Stimulated activated CD4-positive, alpha-beta T cell treated with anti-CD3 and anti-CD28 coated beads, Interleukin-1b, Interleukin-23, amount 100 ng/mL, for 24 hours (primary cell): ENCODE results near the gene CAMK1D.
"Not testable (repeated sequence)": the region's sequence is repeated elsewhere in the genome, so short reads cannot be mapped to it uniquely, and the experiment has no call there.

ENCODE experiments used
- DNase-seq, 4 experiments: peaks; one replicate each; pipeline ENCODE4 v3.0.0-alpha.2; 2020; ENCODE audit warnings: low read depth in 4 of 4, low spot score in 1 of 4

Gene CAMK1D

DNA sequence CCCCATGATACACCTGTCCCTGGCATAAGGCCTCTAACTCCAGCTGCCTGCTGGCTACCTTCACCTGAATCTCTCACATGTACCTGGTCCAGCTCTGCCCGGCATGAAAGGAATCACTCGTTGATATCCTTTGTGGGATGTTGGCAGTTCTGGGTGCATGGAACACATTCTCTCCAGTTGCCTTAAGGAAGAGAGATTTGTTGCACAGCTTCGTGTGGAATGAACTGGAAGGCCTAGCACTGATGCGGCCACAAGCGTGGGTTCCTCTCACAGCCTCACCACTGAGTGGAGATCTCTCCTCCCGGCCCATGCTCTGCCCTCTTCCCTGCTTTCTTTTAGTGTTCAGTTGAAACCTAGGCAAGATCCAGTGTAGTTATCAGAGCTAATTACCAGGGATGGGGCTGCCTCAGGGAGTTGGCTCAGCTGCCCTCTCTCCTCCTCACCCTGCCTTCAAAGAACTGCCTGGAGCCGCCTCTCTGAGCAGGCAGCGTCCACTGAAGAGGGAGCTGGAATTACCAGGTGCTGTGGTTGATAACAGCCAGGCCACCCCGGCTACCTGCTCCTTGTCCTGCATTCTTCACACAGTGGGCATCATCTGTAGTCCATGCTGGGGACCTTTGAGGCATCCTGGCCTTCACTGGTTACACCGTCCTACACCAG, 457.9 kb downstream of the CAMK1D start:
- no peak for DNase-seq

- DNase-seq = no peak
These were observed 458.8 kb downstream of the CAMK1D start for GRCh38 chr10:12808014-12808613.

DNA sequence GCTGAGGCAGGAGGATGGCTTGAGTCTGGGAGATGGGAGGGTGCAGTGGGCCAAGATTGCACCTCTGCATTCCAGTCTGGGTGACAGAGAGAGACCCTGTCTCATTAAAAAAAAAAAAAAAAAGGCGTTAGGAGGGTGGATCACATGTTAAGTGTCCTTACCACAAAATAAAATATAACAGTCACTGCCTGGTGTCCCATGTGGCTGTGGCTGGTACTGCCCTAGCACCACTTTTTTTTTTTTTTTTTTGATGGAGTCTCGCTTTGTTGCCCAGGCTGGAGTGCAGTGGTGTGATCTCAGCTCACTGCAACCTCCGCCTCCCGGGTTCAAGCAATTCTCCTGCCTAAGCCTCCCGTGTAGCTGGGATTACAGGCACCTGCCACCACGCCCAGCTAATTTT, 460.7 kb downstream of the CAMK1D start:
- DNase-seq = not testable (repeated sequence)

GRCh38 chr10:12811826-12812225, 462.5 kb downstream of the CAMK1D start:
- no peak for DNase-seq

DNA sequence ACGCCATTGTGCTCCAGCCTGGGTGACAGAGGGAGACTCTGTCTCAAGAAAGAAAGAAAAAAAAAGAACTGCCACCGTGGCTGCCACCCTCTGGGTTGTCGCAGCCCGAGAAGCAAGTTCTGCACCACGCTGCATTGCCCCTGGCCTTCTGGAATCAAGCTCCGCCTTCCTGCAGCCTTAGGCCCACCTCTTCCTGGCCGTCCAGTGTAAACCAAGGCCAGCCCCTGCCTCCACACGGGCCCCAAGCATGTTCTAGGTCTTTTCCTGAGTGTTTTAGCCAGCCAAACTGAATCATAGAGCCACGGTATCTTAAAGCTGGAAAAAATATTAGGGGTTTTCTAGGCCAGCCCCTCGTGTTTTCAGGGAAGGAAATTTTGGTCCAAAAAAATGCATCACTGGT, 463.2 kb downstream of the CAMK1D start:
- no peak for DNase-seq

DNA sequence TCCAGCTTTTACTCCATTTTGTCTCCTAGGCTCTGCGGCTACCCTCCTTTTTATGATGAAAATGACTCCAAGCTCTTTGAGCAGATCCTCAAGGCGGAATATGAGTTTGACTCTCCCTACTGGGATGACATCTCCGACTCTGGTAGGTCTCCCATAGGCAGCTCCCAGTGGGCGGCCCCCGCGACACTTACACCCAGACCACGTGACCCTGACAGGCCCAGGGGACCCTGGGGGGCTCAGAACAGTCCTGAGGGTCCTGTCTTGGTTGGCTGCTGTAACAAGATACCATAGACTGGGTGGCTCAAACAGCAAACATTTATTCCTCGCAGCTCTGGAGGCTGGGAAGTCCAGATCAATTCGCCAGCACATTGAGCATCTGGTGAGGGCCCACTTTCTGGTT, 464.8 kb downstream of the CAMK1D start:
- DNase-seq = no peak

DNA sequence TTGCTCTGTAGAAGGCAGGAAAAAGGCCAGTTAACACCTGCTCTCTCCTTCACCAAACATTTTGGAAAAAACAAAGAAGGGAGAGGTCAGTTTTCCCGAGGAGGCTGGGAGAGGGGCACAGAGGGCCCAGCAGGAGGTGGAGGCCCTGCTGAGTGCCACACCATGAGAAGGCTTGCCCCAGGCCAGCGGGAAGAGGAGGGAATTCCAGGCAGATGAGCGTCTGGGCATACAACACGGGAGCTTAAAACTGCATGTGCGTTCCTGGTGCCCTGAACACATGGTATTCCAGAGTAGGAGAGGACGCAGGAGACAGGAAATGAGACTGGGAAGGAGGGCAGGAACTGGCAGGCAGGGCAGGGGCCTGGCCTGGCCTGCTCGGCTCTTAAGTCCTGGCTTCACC, 469.7 kb downstream of the CAMK1D start:
- no peak for DNase-seq

DNA sequence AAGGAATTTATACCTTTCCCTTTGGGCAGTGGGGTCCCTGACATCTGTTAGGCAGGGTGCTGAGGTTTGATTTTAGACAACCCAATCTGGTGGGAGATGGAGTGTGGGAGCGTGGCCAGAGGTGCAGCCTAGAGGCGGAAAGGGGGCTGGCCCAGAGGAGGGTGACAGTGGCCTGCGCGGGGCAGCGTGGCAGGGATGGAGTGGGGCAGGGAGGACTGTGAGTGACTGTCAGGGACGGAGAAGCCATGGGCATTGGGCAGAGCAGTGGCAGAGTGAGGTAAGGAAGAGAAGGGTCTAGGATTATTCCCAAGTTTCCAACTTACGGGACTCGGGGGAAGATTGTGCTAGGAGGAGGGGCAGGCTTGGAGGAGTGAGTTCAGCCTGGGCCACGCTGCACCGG, 470.3 kb downstream of the CAMK1D start:
- no peak for DNase-seq

GRCh38 chr10:12822126-12822892, 473.0 kb downstream of the CAMK1D start:
- DNase-seq = no peak

DNA sequence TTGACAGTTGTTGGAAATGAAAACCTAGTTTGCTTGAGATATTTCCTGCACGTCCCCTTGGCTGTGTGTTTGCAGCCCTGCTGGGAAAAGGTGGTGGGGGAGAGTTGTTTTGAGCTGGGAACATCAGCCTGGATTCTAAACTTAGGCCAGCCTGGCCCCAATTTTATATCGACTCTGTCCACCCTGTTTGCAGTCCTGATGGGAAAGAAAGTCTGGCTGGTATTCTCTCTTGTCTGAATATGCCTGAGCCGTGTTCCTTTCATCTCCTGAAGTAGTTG, 473.5 kb downstream of the CAMK1D start:
- no peak for DNase-seq

DNA sequence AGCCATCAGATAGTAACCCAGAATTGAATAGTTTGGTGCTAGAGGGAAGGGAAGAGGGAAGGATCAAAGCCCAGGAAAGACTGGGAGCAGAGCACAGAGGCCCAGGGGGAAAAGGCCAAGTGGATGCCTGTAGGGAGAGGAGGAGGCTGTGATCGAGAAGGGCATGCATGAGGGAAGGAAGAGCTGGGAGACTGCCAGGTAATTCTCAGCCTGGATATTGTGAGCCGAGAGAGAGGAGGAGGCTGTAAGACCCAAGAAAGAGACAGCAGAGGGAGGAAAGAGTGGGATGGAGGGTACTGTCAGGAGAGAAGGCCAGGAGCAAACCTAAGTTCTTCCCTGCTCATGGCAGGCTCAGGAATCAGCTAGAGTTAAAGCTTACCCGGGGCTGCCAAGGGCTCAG, 474.0 kb downstream of the CAMK1D start:
- no peak for DNase-seq

DNA sequence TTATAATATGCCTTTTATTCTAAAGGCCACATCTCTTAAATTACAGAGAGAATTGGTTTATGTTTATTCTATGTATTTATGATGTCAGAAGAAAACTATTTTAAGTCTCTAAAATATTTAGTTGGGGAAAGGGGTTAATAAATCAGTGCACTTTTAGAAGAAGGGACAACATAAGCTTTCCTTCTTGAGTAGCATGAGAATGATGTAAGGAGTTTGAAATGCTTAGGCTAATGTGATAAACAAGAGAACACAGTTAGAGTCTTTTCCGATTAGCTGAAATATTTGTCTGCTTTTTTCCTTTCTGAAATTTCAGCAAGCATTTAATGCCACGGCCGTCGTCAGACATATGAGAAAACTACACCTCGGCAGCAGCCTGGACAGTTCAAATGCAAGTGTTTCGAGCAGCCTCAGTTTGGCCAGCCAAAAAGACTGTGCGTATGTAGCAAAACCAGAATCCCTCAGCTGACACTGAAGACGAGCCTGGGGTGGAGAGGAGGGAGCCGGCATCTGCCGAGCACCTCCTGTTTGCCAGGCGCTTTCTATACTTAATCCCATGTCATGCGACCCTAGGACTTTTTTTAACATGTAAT, 476.0 kb downstream of the CAMK1D start:
- DNase-seq = no peak

- no peak for DNase-seq
These were observed 477.5 kb downstream of the CAMK1D start for GRCh38 chr10:12826800-12827372.

DNA sequence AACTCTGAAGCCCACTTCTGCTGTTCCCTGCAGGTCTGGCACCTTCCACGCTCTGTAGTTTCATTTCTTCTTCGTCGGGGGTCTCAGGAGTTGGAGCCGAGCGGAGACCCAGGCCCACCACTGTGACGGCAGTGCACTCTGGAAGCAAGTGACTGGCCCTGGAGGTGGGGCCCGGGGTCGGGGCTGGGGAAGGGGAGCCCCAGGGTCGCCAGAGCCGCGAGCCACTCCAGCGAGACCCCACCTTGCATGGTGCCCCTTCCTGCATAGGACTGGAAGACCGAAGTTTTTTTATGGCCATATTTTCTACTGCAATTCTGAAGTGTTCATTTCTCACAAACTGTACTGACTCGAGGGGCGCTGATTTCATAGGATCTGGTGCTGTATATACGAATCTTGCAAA, 479.4 kb downstream of the CAMK1D start:
- DNase-seq = no peak

GRCh38 chr10:12829831-12830390, 480.6 kb downstream of the CAMK1D start:
- DNase-seq = no peak

GRCh38 chr10:12832096-12832495, 482.7 kb downstream of the CAMK1D start:
- no peak for DNase-seq

- DNase-seq = no peak
These were observed 484.1 kb downstream of the CAMK1D start for GRCh38 chr10:12833451-12833850.

DNA sequence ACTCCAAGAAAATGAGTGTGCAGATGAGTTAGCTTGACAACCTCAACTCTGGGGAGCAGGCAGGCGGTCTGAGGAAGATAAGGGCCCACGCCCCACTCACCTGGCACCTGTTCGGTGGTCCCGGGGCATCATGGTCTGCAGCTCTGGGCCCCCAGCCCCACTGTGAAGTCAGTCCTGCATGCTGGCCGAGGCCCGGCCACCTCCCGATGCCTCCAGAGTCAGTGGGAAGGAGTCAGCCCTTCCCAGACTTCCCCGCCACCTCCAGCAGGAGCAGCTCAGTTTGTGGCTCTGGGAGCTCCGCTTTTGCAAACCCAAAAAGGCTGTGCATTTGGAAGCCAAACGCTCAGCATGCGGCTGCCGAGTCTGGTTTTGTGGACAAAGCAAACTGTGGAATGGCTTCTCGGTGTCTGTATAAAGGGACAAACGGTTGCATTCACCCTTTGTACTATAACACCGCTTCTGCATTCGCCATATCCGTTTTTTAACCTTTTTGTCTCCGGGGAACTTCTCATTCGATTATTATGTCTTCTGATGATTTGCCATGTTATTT, 484.8 kb downstream of the CAMK1D start:
- DNase-seq = no peak

GRCh38 chr10:12834721-12835120, 485.4 kb downstream of the CAMK1D start:
- DNase-seq = no peak

DNA sequence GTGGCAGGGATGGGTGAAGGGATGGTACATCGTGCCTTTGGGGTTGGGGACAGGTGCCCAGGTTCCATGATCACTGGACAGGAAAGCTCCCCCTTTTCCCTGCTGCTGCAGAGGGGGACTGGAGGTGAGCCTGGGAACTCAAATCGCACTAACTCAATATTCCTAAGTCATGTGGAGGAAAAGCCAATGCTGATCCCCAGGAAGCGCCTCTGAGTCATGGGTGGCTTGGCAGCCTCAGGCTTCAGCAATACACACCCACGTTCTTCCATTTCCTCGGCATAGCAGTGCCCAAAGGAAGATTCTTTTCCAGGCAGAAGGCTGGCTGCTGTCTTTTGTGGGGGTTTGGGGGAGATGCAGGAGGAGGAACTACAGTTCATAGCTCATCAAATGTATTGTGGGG, 486.4 kb downstream of the CAMK1D start:
- no peak for DNase-seq

DNA sequence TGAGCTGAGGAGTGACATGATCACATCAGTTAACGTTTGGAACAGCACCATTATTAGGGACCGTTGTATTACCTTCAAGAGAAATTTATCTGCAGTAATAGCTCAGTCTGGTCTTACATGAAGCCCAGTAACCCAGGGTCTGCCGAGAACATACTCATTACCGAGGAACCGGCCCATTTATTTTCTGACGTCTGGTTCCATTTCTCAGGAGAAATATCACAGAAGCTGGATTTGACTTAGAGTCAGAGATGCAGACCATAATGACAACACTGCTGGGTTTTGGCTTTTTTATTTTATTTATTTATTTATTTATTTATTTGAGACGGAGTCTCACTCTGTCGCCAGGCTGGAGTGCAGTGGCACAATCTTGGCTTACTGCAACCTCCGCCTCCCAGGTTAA, 489.0 kb downstream of the CAMK1D start:
- no peak for DNase-seq
